NB4 (cell line): Measurements from ENCODE around the gene ILDR2.

Experiments used
- MYC ChIP-seq: IDR thresholded peaks from 2 replicates; pipeline ENCODE4 v1.6.1; 2011; ENCODE audit warnings: low read depth, low read length
- TF ChIP-seq, protein P1 (sequence below): IDR thresholded peaks from one replicate; pipeline ENCODE4 v1.5.1; 2012; ENCODE audit warnings: low read depth, low read length
- TF ChIP-seq, protein P2 (sequence below): IDR thresholded peaks from 2 replicates; pipeline ENCODE4 v1.6.1; 2011; ENCODE audit warnings: low read depth, low read length

DNA sequence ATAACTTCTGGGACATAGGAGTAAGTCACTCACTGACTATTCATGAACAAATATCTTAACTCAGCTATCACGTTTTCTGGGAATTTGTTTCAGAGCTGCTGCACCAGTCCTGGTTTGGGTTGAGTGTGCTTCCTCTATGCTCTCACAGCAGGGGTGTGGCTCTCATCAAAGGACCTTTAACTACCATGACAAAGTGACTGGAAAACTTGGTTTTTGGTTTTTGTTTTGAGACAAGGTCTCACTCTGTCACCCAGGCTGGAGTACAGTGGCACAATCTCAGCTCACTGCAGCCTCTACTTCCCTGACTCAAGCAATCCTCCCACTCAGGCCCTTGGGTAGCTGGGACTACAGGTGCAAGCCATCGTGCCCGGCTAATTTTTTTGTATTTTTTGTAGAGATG, 4.1 kb downstream of the ILDR2 start:
- TF ChIP-seq, protein P1, sequence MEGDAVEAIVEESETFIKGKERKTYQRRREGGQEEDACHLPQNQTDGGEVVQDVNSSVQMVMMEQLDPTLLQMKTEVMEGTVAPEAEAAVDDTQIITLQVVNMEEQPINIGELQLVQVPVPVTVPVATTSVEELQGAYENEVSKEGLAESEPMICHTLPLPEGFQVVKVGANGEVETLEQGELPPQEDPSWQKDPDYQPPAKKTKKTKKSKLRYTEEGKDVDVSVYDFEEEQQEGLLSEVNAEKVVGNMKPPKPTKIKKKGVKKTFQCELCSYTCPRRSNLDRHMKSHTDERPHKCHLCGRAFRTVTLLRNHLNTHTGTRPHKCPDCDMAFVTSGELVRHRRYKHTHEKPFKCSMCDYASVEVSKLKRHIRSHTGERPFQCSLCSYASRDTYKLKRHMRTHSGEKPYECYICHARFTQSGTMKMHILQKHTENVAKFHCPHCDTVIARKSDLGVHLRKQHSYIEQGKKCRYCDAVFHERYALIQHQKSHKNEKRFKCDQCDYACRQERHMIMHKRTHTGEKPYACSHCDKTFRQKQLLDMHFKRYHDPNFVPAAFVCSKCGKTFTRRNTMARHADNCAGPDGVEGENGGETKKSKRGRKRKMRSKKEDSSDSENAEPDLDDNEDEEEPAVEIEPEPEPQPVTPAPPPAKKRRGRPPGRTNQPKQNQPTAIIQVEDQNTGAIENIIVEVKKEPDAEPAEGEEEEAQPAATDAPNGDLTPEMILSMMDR: no peak
- TF ChIP-seq, protein P2, sequence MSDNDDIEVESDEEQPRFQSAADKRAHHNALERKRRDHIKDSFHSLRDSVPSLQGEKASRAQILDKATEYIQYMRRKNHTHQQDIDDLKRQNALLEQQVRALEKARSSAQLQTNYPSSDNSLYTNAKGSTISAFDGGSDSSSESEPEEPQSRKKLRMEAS: no peak
- no peak for TF ChIP-seq MYC
